Spleen (tissue), 7 donors: ENCODE measurements around the gene KIF6.

Experiments
- CTCF ChIP-seq, 11 experiments: fragments of 200-600 bp in 7 of 11; fragments of 450-650 bp in 4 of 11; sonication (generic) in 4 of 11; IDR thresholded peaks in 8 of 11; conservative IDR thresholded peaks in 3 of 11; 1 replicate in 7 of 11; 2 replicates in 4 of 11; pipeline versions ENCODE4 v1.4.0 to v1.8.0; 2016 to 2021; ENCODE audit warnings: antibody characterized with exemption in 11 of 11, inconsistent platforms in 4 of 11, mild to moderate bottlenecking in 1 of 11
- POLR2AphosphoS5 ChIP-seq, 3 donors: sonication (generic); formaldehyde crosslinking; IDR thresholded peaks; one replicate each; pipeline ENCODE4 v1.5.1; 2017; ENCODE audit warnings: antibody characterized with exemption in 3 of 3
- donor health status: DM: no; HTN: no; CAD: no; lungs with moderate emphysema.
- donor health status: DM: no; HTN: no; CAD: no.
- donor health status: DM: no; HTN: no; CAD: no.

- TF ChIP-seq CTCF (IDR thresholded peaks at IDR 0.05 in 8 of 11, conservative IDR thresholded peaks at IDR 0.05 in 3 of 11) (no peak), POLR2AphosphoS5 (IDR thresholded peaks at IDR 0.05) (no peak)
Observed at GRCh38 chr6:39280247-39280731, 444.9 kb downstream of the KIF6 start.
